ENCODE data around the gene TUBB1. TPM values are rescaled to one million over a fixed set of nuclear protein-coding genes. Genes with fewer than 3 reads are reported as not detected.
A peak's percentile ranks its signal among the peaks of the same experiment; 100 is the strongest.

Gene TUBB1
- total RNA-seq, 6 experiments from 2014 or later, result 0.06 to 1.5 (median 0.31) TPM; not detected in 1

DNA sequence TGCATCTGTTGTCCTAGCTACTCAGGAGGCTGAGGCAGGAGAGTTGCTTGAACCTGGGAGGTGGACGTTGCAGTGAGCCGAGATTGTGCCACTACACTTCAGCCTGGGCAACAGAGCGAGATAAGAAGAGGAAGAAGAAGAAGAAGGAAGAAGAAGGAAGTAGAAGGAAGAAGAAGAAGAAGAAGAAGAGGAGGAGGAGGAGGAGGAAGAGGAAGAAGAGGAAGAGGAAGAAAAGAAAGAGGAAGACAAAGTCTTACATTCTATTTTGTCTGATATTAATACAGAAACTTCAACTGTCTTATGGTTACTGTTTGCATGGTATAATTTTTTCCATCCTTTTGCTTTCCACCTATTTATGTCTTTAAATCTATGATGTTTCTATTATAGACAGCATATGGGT is 45.4 kb upstream of the TUBB1 start:
- ATAC-seq (no peak), DNase-seq (no peak)
- H3K27ac ChIP-seq, result no peak overlapping the region
- intact Hi-C loops (cut with DNase I), result no loop called here
- H3K4me3 ChIP-seq, result no peak overlapping the region
- H3K9me3 ChIP-seq, result peaks cover 0 to 3% (median 0%) of the 10 kb centered on the region in 4 donors
- no peaks in the 10 kb centered on the region for H3K27me3 ChIP-seq
- TF ChIP-seq, protein P1, sequence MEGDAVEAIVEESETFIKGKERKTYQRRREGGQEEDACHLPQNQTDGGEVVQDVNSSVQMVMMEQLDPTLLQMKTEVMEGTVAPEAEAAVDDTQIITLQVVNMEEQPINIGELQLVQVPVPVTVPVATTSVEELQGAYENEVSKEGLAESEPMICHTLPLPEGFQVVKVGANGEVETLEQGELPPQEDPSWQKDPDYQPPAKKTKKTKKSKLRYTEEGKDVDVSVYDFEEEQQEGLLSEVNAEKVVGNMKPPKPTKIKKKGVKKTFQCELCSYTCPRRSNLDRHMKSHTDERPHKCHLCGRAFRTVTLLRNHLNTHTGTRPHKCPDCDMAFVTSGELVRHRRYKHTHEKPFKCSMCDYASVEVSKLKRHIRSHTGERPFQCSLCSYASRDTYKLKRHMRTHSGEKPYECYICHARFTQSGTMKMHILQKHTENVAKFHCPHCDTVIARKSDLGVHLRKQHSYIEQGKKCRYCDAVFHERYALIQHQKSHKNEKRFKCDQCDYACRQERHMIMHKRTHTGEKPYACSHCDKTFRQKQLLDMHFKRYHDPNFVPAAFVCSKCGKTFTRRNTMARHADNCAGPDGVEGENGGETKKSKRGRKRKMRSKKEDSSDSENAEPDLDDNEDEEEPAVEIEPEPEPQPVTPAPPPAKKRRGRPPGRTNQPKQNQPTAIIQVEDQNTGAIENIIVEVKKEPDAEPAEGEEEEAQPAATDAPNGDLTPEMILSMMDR (IDR thresholded peaks at IDR 0.05), result no peak
- 71% methylated on average over 2 of the region's 3 CpGs for WGBS (ENCODE audit: insufficient coverage, low coverage, low lambda C conversion rate, missing lambda C conversion rate)
- no peaks in the 10 kb centered on the region for H3K36me3 ChIP-seq
- no peaks in the 10 kb centered on the region for H3K4me1 ChIP-seq

DNA sequence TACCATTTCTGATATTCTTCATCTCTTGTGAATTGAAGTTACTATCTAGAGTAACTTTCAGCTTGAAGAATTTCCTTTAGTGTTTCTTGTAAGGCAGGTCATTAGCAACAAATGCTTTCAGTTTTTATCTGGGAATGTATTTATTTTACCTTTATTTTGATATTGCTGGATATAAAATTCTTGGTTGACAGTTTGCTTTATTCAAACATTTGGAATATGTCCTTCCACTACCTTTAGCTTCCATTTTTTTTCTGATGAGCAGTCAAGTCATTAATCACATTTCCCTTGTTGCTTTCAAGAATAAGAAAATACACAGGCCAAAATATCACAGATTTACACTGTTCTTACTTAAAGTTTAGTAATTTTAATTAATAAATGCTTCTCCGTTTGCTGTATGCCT is 43.9 kb upstream of the TUBB1 start:
- H3K36me3 ChIP-seq, result no peaks in the 10 kb centered on the region
- intact Hi-C loops (cut with DNase I), result no loop called here
- TF ChIP-seq POLR2A (IDR thresholded peaks at IDR 0.05), result no peak
- TF ChIP-seq, protein P1 (IDR thresholded peaks at IDR 0.05), result no peak
- no peak for ATAC-seq
- H3K4me3 ChIP-seq, result no peak overlapping the region
- H3K9me3 ChIP-seq, result peaks cover 0 to 3% (median 0%) of the 10 kb centered on the region in 4 donors
- no peaks in the 10 kb centered on the region for H3K27me3 ChIP-seq
- H3K4me1 ChIP-seq, result no peaks in the 10 kb centered on the region
- no peak overlapping the region for H3K27ac ChIP-seq
- WGBS (ENCODE audit: insufficient coverage, low coverage, low lambda C conversion rate, missing lambda C conversion rate), result 68% methylated on average over 1 of the region's 1 CpG
- DNase-seq, result no peak

DNA sequence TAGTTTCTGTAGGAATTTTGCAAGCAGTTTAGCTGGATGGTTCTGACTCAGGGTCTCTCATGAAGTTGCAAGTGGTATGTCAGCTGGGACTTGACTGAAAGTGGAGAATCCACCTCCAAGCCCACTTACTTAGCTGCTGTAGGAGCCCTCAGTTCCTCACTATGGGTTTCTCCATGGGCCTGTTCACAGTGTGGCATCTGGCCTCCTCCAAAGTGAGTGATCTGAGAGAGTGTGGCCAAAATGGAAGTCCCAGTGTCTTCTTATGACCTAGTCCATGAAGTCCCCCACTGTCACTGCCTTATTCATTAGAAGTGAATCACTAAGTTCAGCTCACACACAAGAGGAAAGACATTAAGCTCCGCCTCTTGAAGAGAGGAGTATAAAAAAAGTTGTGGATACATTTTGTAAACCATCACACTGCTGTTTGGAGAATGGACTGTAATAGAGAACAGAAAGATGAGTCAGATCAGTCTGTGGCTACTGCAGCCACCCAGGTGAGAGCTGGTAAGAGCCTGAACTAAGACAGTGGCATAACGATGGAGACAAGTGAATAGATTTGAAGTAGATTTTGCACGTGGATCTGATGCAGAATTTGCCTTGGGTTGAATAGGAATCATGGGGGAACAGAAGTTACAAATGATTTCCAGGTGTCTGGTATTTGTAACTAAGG is 43.0 kb upstream of the TUBB1 start:
- intact Hi-C loops (cut with DNase I), result no loop called here
- TF ChIP-seq POLR2A (IDR thresholded peaks at IDR 0.05), result no peak
- TF ChIP-seq, protein P1 (IDR thresholded peaks at IDR 0.05), result no peak
- no peaks in the 10 kb centered on the region for H3K27me3 ChIP-seq
- DNase-seq (no peak), ATAC-seq (no peak)
- no peak overlapping the region for H3K4me3 ChIP-seq
- no peaks in the 10 kb centered on the region for H3K36me3 ChIP-seq
- H3K27ac ChIP-seq, result no peak overlapping the region
- WGBS (ENCODE audit: insufficient coverage, low coverage, low lambda C conversion rate, missing lambda C conversion rate), result 87% methylated on average over 3 of the region's 3 CpGs
- H3K4me1 ChIP-seq, result no peaks in the 10 kb centered on the region
- H3K9me3 ChIP-seq, result peaks cover 0 to 3% (median 0%) of the 10 kb centered on the region in 4 donors

DNA sequence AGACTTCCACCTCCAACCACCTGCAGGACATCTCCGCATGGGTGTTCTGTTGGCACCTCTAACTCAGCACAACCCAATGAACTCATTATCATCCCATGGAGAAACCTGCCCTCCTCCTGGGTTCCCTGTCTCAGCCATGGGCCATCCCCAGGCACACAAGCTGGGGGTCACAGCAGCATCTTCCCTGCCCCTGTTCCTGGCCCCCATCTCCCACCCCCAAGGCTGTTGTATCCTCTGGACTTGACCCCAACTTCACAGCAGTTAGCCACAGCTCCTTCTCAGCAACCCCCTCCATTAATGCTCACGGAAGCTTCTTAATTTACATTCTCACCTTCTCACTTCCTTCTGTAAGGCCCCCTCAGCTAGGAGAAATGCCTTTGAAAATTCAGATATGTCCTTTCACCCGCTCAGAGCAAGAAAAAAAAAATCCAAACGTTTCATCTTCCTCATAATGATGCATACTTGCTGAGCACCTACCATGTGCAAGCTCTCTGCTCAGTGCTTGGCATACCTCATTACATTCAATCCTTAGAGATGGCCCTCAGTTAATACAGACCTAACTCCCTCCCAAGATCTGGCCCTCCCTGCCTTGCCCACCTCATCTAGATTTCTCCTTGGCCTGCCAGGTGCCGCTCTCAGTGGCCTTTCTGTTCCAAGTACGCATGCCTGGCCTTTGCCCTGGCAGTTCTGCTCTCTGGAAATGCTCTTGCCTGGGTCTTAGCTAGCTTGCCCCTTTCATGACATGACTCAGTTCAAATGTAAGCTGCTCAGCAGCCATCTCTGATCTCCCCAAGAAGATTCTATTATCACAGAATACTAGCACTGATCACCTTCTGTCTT is 40.7 kb upstream of the TUBB1 start:
- intact Hi-C loops (cut with DNase I), result no loop called here
- H3K9me3 ChIP-seq, result peaks cover 0 to 3% (median 0%) of the 10 kb centered on the region in 4 donors
- TF ChIP-seq POLR2A (IDR thresholded peaks at IDR 0.05), result no peak
- TF ChIP-seq, protein P1 (IDR thresholded peaks at IDR 0.05), result no peak
- peaks cover 0 to 10% (median 0%) of the 10 kb centered on the region in 4 donors for H3K4me1 ChIP-seq
- no peaks in the 10 kb centered on the region for H3K27me3 ChIP-seq
- H3K36me3 ChIP-seq, result no peaks in the 10 kb centered on the region
- 59% methylated on average over 6 of the region's 6 CpGs for WGBS (ENCODE audit: insufficient coverage, low coverage, low lambda C conversion rate, missing lambda C conversion rate)
- H3K27ac ChIP-seq, result no peak overlapping the region
- ATAC-seq (no peak), DNase-seq (peak in 1 of 3 donors; percentile 38)
- no peak overlapping the region for H3K4me3 ChIP-seq
